Mesendoderm (in vitro differentiated cells): Measurements from ENCODE around the gene SWT1.
A peak's percentile ranks its signal among the peaks of the same experiment; 100 is the strongest.
"Not testable (repeated sequence)": the region's sequence is repeated elsewhere in the genome, so short reads cannot be mapped to it uniquely, and the experiment has no call there.

Experiments used
- DNase-seq: peaks from one replicate; pipeline ENCODE4 v3.0.0; 2013
- H2AK5ac ChIP-seq: 2 replicates; pipeline ENCODE4 v1.6.1; 2013; ENCODE audit warnings: low read length, inconsistent platforms
- H2BK120ac ChIP-seq: 2 replicates; pipeline ENCODE4 v1.6.1; 2013; ENCODE audit warnings: low read depth, mild to moderate bottlenecking, low read length, moderate library complexity, mixed read lengths
- H2BK15ac ChIP-seq: replicated peaks from 2 replicates; pipeline ENCODE4 v1.6.1; 2013; ENCODE audit warnings: low read depth, mild to moderate bottlenecking, moderate library complexity
- H2BK5ac ChIP-seq: 2 replicates; pipeline ENCODE4 v1.6.1; 2013; ENCODE audit warnings: low read length, inconsistent platforms
- H3K18ac ChIP-seq: 2 replicates; pipeline ENCODE4 v1.6.1; 2013; ENCODE audit warnings: mild to moderate bottlenecking, low read length, mixed read lengths
- H3K23ac ChIP-seq: one replicate; pipeline ENCODE4 v1.6.1; 2013; ENCODE audit warnings: low read length
- H3K27ac ChIP-seq: 2 replicates; pipeline ENCODE4 v1.5.1; 2013; ENCODE audit warnings: low read depth, mild to moderate bottlenecking, inconsistent platforms, low read length, moderate library complexity
- H3K27me3 ChIP-seq: 2 replicates; pipeline ENCODE4 v1.6.1; 2013; ENCODE audit warnings: low read length, control low read depth, mild to moderate bottlenecking, inconsistent platforms; ENCODE audit not compliant: insufficient read depth, poor library complexity
- H3K36me3 ChIP-seq: 2 replicates; pipeline ENCODE4 v1.6.1; 2013; ENCODE audit warnings: low read length, inconsistent platforms; ENCODE audit not compliant: control insufficient read depth, insufficient read depth
- H3K4ac ChIP-seq: one replicate; pipeline ENCODE4 v1.6.1; 2013; ENCODE audit warnings: low read depth, mild to moderate bottlenecking, low read length, moderate library complexity
- H3K4me1 ChIP-seq: 2 replicates; pipeline ENCODE4 v1.6.1; 2013; ENCODE audit warnings: low read depth, low read length, inconsistent platforms; ENCODE audit not compliant: control insufficient read depth
- H3K4me2 ChIP-seq: 2 replicates; pipeline ENCODE4 v1.6.1; 2013; ENCODE audit warnings: low read length
- H3K4me3 ChIP-seq: 2 replicates; pipeline ENCODE4 v1.5.1; 2013; ENCODE audit warnings: mild to moderate bottlenecking, low read length
- H3K56ac ChIP-seq: one replicate; pipeline ENCODE4 v1.6.1; 2013; ENCODE audit warnings: low read length
- H3K79me1 ChIP-seq: 2 replicates; pipeline ENCODE4 v1.6.1; 2013; ENCODE audit warnings: low read length, inconsistent platforms
- H3K79me2 ChIP-seq: 2 replicates; pipeline ENCODE4 v1.6.1; 2013; ENCODE audit warnings: mild to moderate bottlenecking, low read length; ENCODE audit not compliant: control insufficient read depth, insufficient read depth
- H3K9ac ChIP-seq: 2 replicates; pipeline ENCODE4 v1.6.1; 2013; ENCODE audit warnings: low read length, inconsistent platforms
- H4K5ac ChIP-seq: one replicate; pipeline ENCODE4 v1.6.1; 2013; ENCODE audit warnings: low read length
- H4K8ac ChIP-seq: one replicate; pipeline ENCODE4 v1.6.1; 2013; ENCODE audit warnings: low read depth, mild to moderate bottlenecking, control low read depth, low read length, moderate library complexity
- WGBS: extraction: QIAGEN DNeasy Blood & Tissue Kit; methylation state at CpG from one replicate; pipeline ENCODE4 v1.1.7; 2013; ENCODE audit warnings: low lambda C conversion rate, missing lambda C conversion rate; ENCODE audit not compliant: insufficient coverage; ENCODE audit errors: extremely low coverage; 5-methylcytosine and 5-hydroxymethylcytosine counted together

The SWT1 gene

GRCh38 chr1:185198712-185199111 is 41.7 kb downstream of the SWT1 start:
- not testable (repeated sequence) for H3K9ac ChIP-seq, H2BK5ac ChIP-seq, H3K36me3 ChIP-seq, H4K5ac ChIP-seq, H2BK120ac ChIP-seq, H3K56ac ChIP-seq, H3K18ac ChIP-seq, DNase-seq, H3K27ac ChIP-seq, H3K23ac ChIP-seq, H2AK5ac ChIP-seq, H3K4me3 ChIP-seq, H3K4ac ChIP-seq, H3K79me2 ChIP-seq, H3K27me3 ChIP-seq, H3K79me1 ChIP-seq, H3K4me2 ChIP-seq, H2BK15ac ChIP-seq, H3K4me1 ChIP-seq, H4K8ac ChIP-seq
- WGBS, result no CpG with 5 or more reads among the region's 4 CpGs

GRCh38 chr1:185200889-185201288 is 43.9 kb downstream of the SWT1 start:
- Histone ChIP-seq H2AK5ac (no peak overlapping the region), H3K9ac (no peak overlapping the region), H3K56ac (no peak overlapping the region), H2BK15ac (no peak overlapping the region), H4K8ac (no peak overlapping the region), H3K4me1 (no peaks in the 10 kb centered on the region), H3K27ac (no peak overlapping the region), H3K4ac (no peak overlapping the region), H3K4me3 (no peak overlapping the region), H3K79me1 (no peaks in the 10 kb centered on the region), H3K36me3 (no peaks in the 10 kb centered on the region), H3K18ac (no peak overlapping the region), H4K5ac (no peak overlapping the region), H3K79me2 (no peaks in the 10 kb centered on the region), H3K4me2 (no peak overlapping the region), H2BK120ac (no peak overlapping the region), H3K23ac (no peak overlapping the region), H3K27me3 (no peaks in the 10 kb centered on the region), H2BK5ac (no peak overlapping the region)
- no CpG with 5 or more reads among the region's 8 CpGs for WGBS
- peak; percentile 32 for DNase-seq

DNA sequence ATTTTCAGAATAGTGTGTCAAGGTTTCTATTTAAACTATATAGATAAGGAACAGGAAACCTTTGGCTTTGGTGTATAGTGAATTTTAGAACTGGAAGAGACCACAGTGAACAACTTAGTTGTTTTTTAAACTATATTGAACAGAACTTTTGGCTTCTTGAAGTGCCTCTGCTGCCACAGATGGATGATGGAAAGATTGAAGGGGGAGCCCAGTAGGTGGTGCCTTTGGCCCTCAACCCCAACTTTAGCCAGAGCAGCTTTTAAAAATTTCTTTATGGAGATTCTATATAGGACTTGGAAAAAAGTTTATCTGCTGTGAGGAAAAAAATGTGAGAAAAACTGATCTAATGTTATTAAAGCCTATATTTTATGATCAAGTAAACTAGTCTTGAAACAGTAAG is 50.2 kb downstream of the SWT1 start:
- Histone ChIP-seq H3K79me1 (no peaks in the 10 kb centered on the region), H3K27ac (no peak overlapping the region), H2BK120ac (no peak overlapping the region), H2BK15ac (no peak overlapping the region), H3K18ac (no peak overlapping the region), H4K8ac (no peak overlapping the region), H3K9ac (no peak overlapping the region), H3K4me1 (no peaks in the 10 kb centered on the region), H3K23ac (no peak overlapping the region), H3K4me3 (no peak overlapping the region), H2AK5ac (no peak overlapping the region), H3K36me3 (no peaks in the 10 kb centered on the region), H3K4ac (no peak overlapping the region), H3K4me2 (no peak overlapping the region), H2BK5ac (no peak overlapping the region), H4K5ac (no peak overlapping the region), H3K79me2 (no peaks in the 10 kb centered on the region), H3K27me3 (no peaks in the 10 kb centered on the region), H3K56ac (no peak overlapping the region)
- DNase-seq, result peak; percentile 2

GRCh38 chr1:185207980-185208602 is 51.1 kb downstream of the SWT1 start:
- H3K4me3 ChIP-seq, result no peak overlapping the region
- H3K18ac ChIP-seq, result no peak overlapping the region
- no peak overlapping the region for H3K23ac ChIP-seq
- no peak overlapping the region for H2AK5ac ChIP-seq
- no peak overlapping the region for H3K56ac ChIP-seq
- no peaks in the 10 kb centered on the region for H3K4me1 ChIP-seq
- H3K27ac ChIP-seq, result no peak overlapping the region
- H3K36me3 ChIP-seq, result no peaks in the 10 kb centered on the region
- H4K5ac ChIP-seq, result no peak overlapping the region
- H3K79me2 ChIP-seq, result no peaks in the 10 kb centered on the region
- H3K4me2 ChIP-seq, result no peak overlapping the region
- no CpG with 5 or more reads among the region's 3 CpGs for WGBS
- H3K79me1 ChIP-seq, result no peaks in the 10 kb centered on the region
- no peak overlapping the region for H2BK120ac ChIP-seq
- H4K8ac ChIP-seq, result no peak overlapping the region
- H3K9ac ChIP-seq, result no peak overlapping the region
- no peak for DNase-seq
- no peak overlapping the region for H2BK5ac ChIP-seq
- H2BK15ac ChIP-seq, result no peak overlapping the region
- H3K27me3 ChIP-seq, result no peaks in the 10 kb centered on the region
- H3K4ac ChIP-seq, result no peak overlapping the region

GRCh38 chr1:185208626-185209180 is 51.7 kb downstream of the SWT1 start:
- Histone ChIP-seq H3K79me2 (no peaks in the 10 kb centered on the region), H3K36me3 (no peaks in the 10 kb centered on the region), H3K4ac (no peak overlapping the region), H3K56ac (no peak overlapping the region), H2AK5ac (no peak overlapping the region), H4K5ac (no peak overlapping the region), H3K79me1 (no peaks in the 10 kb centered on the region), H2BK120ac (no peak overlapping the region), H2BK15ac (no peak overlapping the region), H3K4me2 (no peak overlapping the region), H3K4me1 (no peaks in the 10 kb centered on the region), H4K8ac (no peak overlapping the region), H3K4me3 (no peak overlapping the region), H2BK5ac (no peak overlapping the region), H3K18ac (no peak overlapping the region), H3K9ac (no peak overlapping the region), H3K23ac (no peak overlapping the region), H3K27me3 (no peaks in the 10 kb centered on the region), H3K27ac (no peak overlapping the region)
- DNase-seq, result no peak
- WGBS, result no CpG with 5 or more reads among the region's 5 CpGs

DNA sequence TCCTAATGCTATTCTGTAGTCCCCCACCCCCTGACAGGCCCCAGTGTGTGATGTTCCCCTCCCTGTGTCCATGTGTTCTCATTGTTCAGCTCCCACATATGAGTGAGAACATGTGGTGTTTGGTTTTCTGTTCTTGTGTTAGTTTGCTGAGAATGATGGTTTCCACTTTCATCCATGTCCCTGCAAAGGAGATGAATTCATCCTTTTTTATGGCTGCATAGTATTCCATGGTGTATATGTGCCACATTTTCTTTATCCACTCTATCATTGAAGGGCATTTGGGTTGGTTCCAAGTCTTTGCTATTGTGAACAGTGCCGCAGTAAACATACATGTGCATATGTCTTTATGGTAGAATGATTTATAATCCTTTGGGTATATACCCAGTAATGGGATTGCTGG is 52.4 kb downstream of the SWT1 start:
- not testable (repeated sequence) for H3K36me3 ChIP-seq, H2BK120ac ChIP-seq, H3K4me3 ChIP-seq, H3K79me2 ChIP-seq, H3K56ac ChIP-seq, DNase-seq, H2BK15ac ChIP-seq, H3K23ac ChIP-seq, H2BK5ac ChIP-seq, H2AK5ac ChIP-seq, H4K5ac ChIP-seq, H3K79me1 ChIP-seq, H3K4me2 ChIP-seq, H3K9ac ChIP-seq, H3K27me3 ChIP-seq, H3K4ac ChIP-seq, H3K4me1 ChIP-seq, H4K8ac ChIP-seq, H3K27ac ChIP-seq, H3K18ac ChIP-seq
- no CpG with 5 or more reads among the region's 1 CpG for WGBS
